Neural progenitor cell (in vitro differentiated cells): ENCODE measurements around the gene GDF15.

ENCODE experiments used
- CTCF ChIP-seq: fragments of 200-600 bp; sonication (generic); IDR thresholded peaks from 2 replicates; pipeline ENCODE4 v1.5.1; 2017; ENCODE audit warnings: antibody characterized with exemption, mild to moderate bottlenecking
- EZH2 ChIP-seq: fragments of 200-600 bp; sonication (generic); IDR thresholded peaks from 2 replicates; pipeline ENCODE4 v1.6.1; 2017; ENCODE audit warnings: antibody characterized with exemption, mild to moderate bottlenecking, moderate library complexity
- EZH2phosphoT487 ChIP-seq: fragments of 200-600 bp; sonication (generic); IDR thresholded peaks from 2 replicates; pipeline ENCODE4 v1.6.1; 2017; ENCODE audit warnings: antibody characterized with exemption

DNA sequence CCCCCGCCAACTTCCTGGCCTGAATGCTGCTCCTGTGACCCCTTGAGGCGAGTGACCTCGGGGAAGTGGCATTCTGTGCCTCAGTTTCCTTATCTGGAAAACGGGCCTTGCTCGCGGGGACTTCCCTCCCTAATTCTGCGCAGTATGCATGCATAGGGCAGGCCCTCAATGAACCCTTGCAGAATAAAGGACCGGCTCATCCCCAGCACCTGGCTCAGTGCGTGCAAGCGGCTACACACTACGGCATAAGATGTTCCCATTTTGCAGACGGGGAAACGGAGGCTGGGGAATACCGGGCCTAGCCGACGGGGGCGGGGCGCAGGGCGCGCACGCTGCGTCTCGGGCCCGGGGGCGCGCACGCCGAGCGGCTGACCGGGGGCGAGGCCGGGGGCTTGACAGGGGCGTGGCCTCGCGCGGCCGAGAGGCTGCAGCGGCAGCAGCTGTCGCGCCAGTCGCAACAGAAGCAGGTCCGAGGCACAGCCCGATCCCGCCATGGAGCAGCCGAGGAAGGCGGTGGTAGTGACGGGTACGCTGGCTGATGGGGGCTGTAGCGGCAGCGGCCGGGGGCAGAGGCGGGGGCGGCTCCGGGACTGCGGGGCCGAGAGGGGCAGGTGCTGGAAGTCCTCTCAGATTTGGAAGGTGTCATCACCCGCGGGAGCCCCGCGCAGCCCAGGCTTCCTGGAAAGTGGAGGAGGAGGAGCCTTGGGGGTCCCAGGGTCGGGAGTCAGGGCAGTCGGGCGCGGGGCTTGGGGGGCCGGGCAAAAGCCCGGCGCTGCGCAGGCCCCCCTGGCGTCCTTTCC lies 45.6 kb upstream of the GDF15 start, which contains the start of gene PGPEP1:
- TF ChIP-seq CTCF (no peak), EZH2 (no peak), EZH2phosphoT487 (no peak)
